Measurements from ENCODE around the gene CORO1C. TPM values are rescaled to one million over a fixed set of nuclear protein-coding genes. Genes with fewer than 3 reads are reported as not detected.
A peak's percentile ranks its signal among the peaks of the same experiment; 100 is the strongest.
"Not testable (repeated sequence)": the region's sequence is repeated elsewhere in the genome, so short reads cannot be mapped to it uniquely, and the experiment has no call there.

Gene CORO1C
- total RNA-seq, 4 donors from 2014 or later: 24.7 to 47.6 (median 30.9) TPM

- Histone ChIP-seq H3K36me3 (peaks cover 0 to 6% of the 10 kb centered on the region in 2 donors), H3K4me3 (peak overlapping the region in 1 of 4 donors; percentile 12), H3K27me3 (no peaks in the 10 kb centered on the region), H3K4me1 (peaks cover 51 to 57% of the 10 kb centered on the region in 2 donors), H3K9me3 (no peaks in the 10 kb centered on the region), H3K27ac (peak overlapping the region; percentile 79 to 84 (median 84))
- DNase-seq (peak; percentile 84 to 92), ATAC-seq (peak; percentile 86 to 97)
- TF ChIP-seq POLR2A (IDR thresholded peaks at IDR 0.05) (no peak), CTCF (IDR thresholded peaks at IDR 0.05 in 4 of 5, conservative IDR thresholded peaks at IDR 0.05 in 1 of 5) (peak; percentile 93 to 98 (median 95))
- intact Hi-C loops (cut with DNase I; ENCODE audit: low total_unique reads): loop anchor here (1.0 to 5.0 kb wide), 3 partner anchors 67 to 288 kb away; partner anchors contain the start of gene CORO1C
- in situ Hi-C loops (cut with MboI; ENCODE audit: low sequenced_read_pairs in 4 of 4): loop anchor here (5.0 to 25.0 kb wide), 5 partner anchors 60 to 423 kb away; partner anchors contain the start of genes ALKBH2 (in 1 of the 4), SSH1 (in 1 of the 4) and UNG (in 1 of the 4)
Observed at GRCh38 chr12:108664338-108665258, 66.7 kb downstream of the CORO1C start.

GRCh38 chr12:108663324-108664015 is 67.8 kb downstream of the CORO1C start:
- Histone ChIP-seq H3K36me3 (peaks cover 0 to 12% of the 10 kb centered on the region in 2 donors), H3K4me1 (peaks cover 46% of the 10 kb centered on the region in 2 donors), H3K9me3 (no peaks in the 10 kb centered on the region), H3K27me3 (no peaks in the 10 kb centered on the region), H3K4me3 (no peak overlapping the region), H3K27ac (peak overlapping the region; percentile 79 to 84 (median 84))
- in situ Hi-C loops (cut with MboI; ENCODE audit: low sequenced_read_pairs in 4 of 4): loop anchor here (5.0 to 25.0 kb wide), 5 partner anchors 61 to 424 kb away; partner anchors contain the start of genes ALKBH2 (in 1 of the 4), SSH1 (in 1 of the 4) and UNG (in 1 of the 4)
- DNase-seq: no peak
- intact Hi-C loops (cut with DNase I; ENCODE audit: low total_unique reads): loop anchor here (1.0 to 5.0 kb wide), 2 partner anchors 191 to 289 kb away; no protein-coding TSS in a partner anchor
- no peak for ATAC-seq
- TF ChIP-seq CTCF (IDR thresholded peaks at IDR 0.05 in 4 of 5, conservative IDR thresholded peaks at IDR 0.05 in 1 of 5) (no peak), POLR2A (IDR thresholded peaks at IDR 0.05) (no peak)

GRCh38 chr12:108658115-108658514 is 73.2 kb downstream of the CORO1C start:
- H3K9me3 ChIP-seq; H3K4me3 ChIP-seq; DNase-seq; H3K27me3 ChIP-seq; intact Hi-C loops (cut with DNase I; ENCODE audit: low total_unique reads); H3K27ac ChIP-seq; ATAC-seq; H3K4me1 ChIP-seq: not testable (repeated sequence)
- in situ Hi-C loops (cut with MboI; ENCODE audit: low sequenced_read_pairs in 4 of 4): loop anchor here in 1 of 4 donors (25.0 kb wide), 1 partner anchor 429 kb away; the partner anchor contains the start of genes ALKBH2 and UNG
- H3K36me3 ChIP-seq: peaks cover 4 to 50% of the 10 kb centered on the region in 2 donors

- no peaks in the 10 kb centered on the region for H3K27me3 ChIP-seq
- H3K9me3 ChIP-seq: no peaks in the 10 kb centered on the region
- H3K4me3 ChIP-seq: no peak overlapping the region
- intact Hi-C loops (cut with DNase I; ENCODE audit: low total_unique reads) (no loop called here), in situ Hi-C loops (cut with MboI; ENCODE audit: low sequenced_read_pairs in 4 of 4) (loop anchor here in 1 of 4 donors (25.0 kb wide), 1 partner anchor 430 kb away; the partner anchor contains the start of genes ALKBH2 and UNG)
- no peak for DNase-seq
- TF ChIP-seq POLR2A (IDR thresholded peaks at IDR 0.05) (no peak), CTCF (IDR thresholded peaks at IDR 0.05 in 4 of 5, conservative IDR thresholded peaks at IDR 0.05 in 1 of 5) (no peak)
- ATAC-seq: no peak
- H3K4me1 ChIP-seq: no peaks in the 10 kb centered on the region
- H3K36me3 ChIP-seq: peaks cover 4 to 59% of the 10 kb centered on the region in 2 donors
- no peak overlapping the region for H3K27ac ChIP-seq
Observed at GRCh38 chr12:108657130-108657745, 74.1 kb downstream of the CORO1C start.

- H3K27me3 ChIP-seq; ATAC-seq; H3K9me3 ChIP-seq; DNase-seq; intact Hi-C loops (cut with DNase I; ENCODE audit: low total_unique reads); H3K4me1 ChIP-seq; H3K27ac ChIP-seq; H3K4me3 ChIP-seq: not testable (repeated sequence)
- peaks cover 11 to 63% of the 10 kb centered on the region in 2 donors for H3K36me3 ChIP-seq
- in situ Hi-C loops (cut with MboI; ENCODE audit: low sequenced_read_pairs in 4 of 4): loop anchor here in 1 of 4 donors (25.0 kb wide), 1 partner anchor 431 kb away; the partner anchor contains the start of genes ALKBH2 and UNG
Observed at GRCh38 chr12:108656247-108656646, 75.1 kb downstream of the CORO1C start.

- H3K4me1 ChIP-seq; H3K9me3 ChIP-seq; H3K27me3 ChIP-seq; DNase-seq; ATAC-seq; H3K4me3 ChIP-seq; H3K27ac ChIP-seq; intact Hi-C loops (cut with DNase I; ENCODE audit: low total_unique reads): not testable (repeated sequence)
- in situ Hi-C loops (cut with MboI; ENCODE audit: low sequenced_read_pairs in 4 of 4): loop anchor here in 1 of 4 donors (25.0 kb wide), 1 partner anchor 432 kb away; the partner anchor contains the start of genes ALKBH2 and UNG
- H3K36me3 ChIP-seq: peaks cover 13 to 68% of the 10 kb centered on the region in 2 donors
Observed at GRCh38 chr12:108655812-108656175, 75.5 kb downstream of the CORO1C start.

GRCh38 chr12:108654622-108655021 is 76.7 kb downstream of the CORO1C start:
- H3K4me1 ChIP-seq; ATAC-seq; H3K27me3 ChIP-seq; DNase-seq; H3K9me3 ChIP-seq; intact Hi-C loops (cut with DNase I; ENCODE audit: low total_unique reads); H3K4me3 ChIP-seq; H3K27ac ChIP-seq: not testable (repeated sequence)
- in situ Hi-C loops (cut with MboI; ENCODE audit: low sequenced_read_pairs in 4 of 4): loop anchor here in 1 of 4 donors (25.0 kb wide), 1 partner anchor 433 kb away; the partner anchor contains the start of genes ALKBH2 and UNG
- peaks cover 13 to 78% of the 10 kb centered on the region in 2 donors for H3K36me3 ChIP-seq
